NB4 (cell line): ENCODE measurements around the gene PCP4L1.
A peak's percentile ranks its signal among the peaks of the same experiment; 100 is the strongest.

Experiments
- DNase-seq: peaks from one replicate; pipeline ENCODE4 v3.0.0; 2010; ENCODE audit warnings: low read depth
- H3K4me3 ChIP-seq: one replicate; pipeline ENCODE4 v1.5.1; 2011; ENCODE audit warnings: mild to moderate bottlenecking, low read depth, low read length, moderate library complexity
- CTCF ChIP-seq: IDR thresholded peaks from one replicate; pipeline ENCODE4 v1.5.1; 2012; ENCODE audit warnings: low read depth, low read length
- MYC ChIP-seq: IDR thresholded peaks from 2 replicates; pipeline ENCODE4 v1.6.1; 2011; ENCODE audit warnings: low read depth, low read length
- POLR2A ChIP-seq: IDR thresholded peaks from 2 replicates; pipeline ENCODE4 v1.6.1; 2011; ENCODE audit warnings: mild to moderate bottlenecking; ENCODE audit not compliant: insufficient read length; ENCODE audit errors: extremely low read depth
- TF ChIP-seq, protein P1 (sequence below): IDR thresholded peaks from 2 replicates; pipeline ENCODE4 v1.6.1; 2011; ENCODE audit warnings: low read depth, low read length

Gene PCP4L1

GRCh38 chr1:161282991-161283390 is 24.4 kb downstream of the PCP4L1 start:
- TF ChIP-seq POLR2A (no peak), CTCF (no peak), MYC (no peak)
- TF ChIP-seq, protein P1, sequence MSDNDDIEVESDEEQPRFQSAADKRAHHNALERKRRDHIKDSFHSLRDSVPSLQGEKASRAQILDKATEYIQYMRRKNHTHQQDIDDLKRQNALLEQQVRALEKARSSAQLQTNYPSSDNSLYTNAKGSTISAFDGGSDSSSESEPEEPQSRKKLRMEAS: no peak
- no peak for DNase-seq
- H3K4me3 ChIP-seq: no peak overlapping the region

- no peak overlapping the region for H3K4me3 ChIP-seq
- DNase-seq: no peak
- TF ChIP-seq, protein P1: no peak
- no peak for TF ChIP-seq MYC
- TF ChIP-seq CTCF: no peak
- no peak for TF ChIP-seq POLR2A
Observed at GRCh38 chr1:161285113-161285512, 26.6 kb downstream of the PCP4L1 start.

DNA sequence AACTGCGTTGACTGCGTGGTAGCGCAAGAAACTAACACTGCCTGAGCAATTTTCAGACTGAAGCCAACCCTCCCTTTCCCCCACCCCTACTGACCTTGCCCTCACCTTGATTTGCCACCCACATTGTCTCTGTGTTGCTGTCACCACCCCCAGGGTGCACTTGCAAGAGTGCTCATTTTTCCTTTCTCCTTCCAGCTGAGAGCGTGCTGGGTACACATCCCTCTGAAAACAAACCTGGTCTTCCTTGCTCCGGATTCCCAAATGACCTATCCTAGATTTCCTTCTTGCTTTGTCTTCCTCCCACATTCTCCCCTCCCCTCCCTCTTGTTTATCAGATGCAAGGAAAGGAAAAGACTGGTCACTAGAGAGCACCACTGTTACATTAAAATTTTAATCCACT is 27.0 kb downstream of the PCP4L1 start:
- no peak for TF ChIP-seq MYC
- no peak for TF ChIP-seq POLR2A
- TF ChIP-seq, protein P1: no peak
- no peak for TF ChIP-seq CTCF
- DNase-seq: no peak
- no peak overlapping the region for H3K4me3 ChIP-seq

- DNase-seq: peak; percentile 21
- H3K4me3 ChIP-seq: no peak overlapping the region
- TF ChIP-seq, protein P1: no peak
- no peak for TF ChIP-seq POLR2A
- no peak for TF ChIP-seq MYC
- TF ChIP-seq CTCF: no peak
Observed at GRCh38 chr1:161287482-161288054, 29.0 kb downstream of the PCP4L1 start.

DNA sequence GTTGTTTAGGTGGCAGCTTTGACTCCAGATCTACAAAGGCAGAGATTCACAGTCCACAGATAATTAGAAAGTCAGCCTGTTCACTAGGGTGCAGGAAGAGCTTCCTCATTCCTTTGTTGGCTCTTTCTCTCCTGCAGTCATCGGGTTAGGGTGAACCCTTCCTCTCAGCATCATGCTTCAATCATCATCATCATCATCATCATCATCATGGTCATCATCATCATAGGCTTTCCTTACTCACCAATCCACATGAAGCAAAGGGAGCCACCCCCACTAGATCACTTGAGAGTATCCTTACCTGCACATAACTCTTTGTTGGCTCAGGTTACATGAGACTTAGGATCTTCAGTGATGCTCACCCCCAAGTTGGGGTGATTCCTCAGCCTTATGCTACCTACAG is 32.2 kb downstream of the PCP4L1 start:
- H3K4me3 ChIP-seq: no peak overlapping the region

More for the DNA sequence above, 32.2 kb downstream of the PCP4L1 start:
- no peak for DNase-seq
- TF ChIP-seq POLR2A: no peak
- TF ChIP-seq, protein P1: no peak
- no peak for TF ChIP-seq MYC
- no peak for TF ChIP-seq CTCF
